Urothelium cell line (cell line): ENCODE data around the gene OR1J2.
"Not testable (repeated sequence)": the region's sequence is repeated elsewhere in the genome, so short reads cannot be mapped to it uniquely, and the experiment has no call there.

Experiments used
- DNase-seq: peaks from one replicate; pipeline ENCODE4 v3.0.0; 2011; ENCODE audit warnings: low spot score, mixed read lengths
- FAIRE-seq: peaks from 2 replicates; lab custom pipeline; 2011; peaks lifted over from hg19 to GRCh38; lab: Jason Lieb, UNC

The OR1J2 gene

GRCh38 chr9:122510502-122510901 lies at the start of gene OR1J2:
Gene OR1J2 (plus strand): TSS chr9:122510802. CDS start chr9:122510802, 0 bp downstream.
- DNase-seq (no peak), FAIRE-seq (no peak)

- DNase-seq (peak; percentile 64), FAIRE-seq (no peak)
These were observed 46.6 kb upstream of the OR1J2 start for GRCh38 chr9:122463828-122464632.

- FAIRE-seq: no peak
- DNase-seq: peak; percentile 72
These were observed 45.7 kb upstream of the OR1J2 start for GRCh38 chr9:122464633-122465567.

- FAIRE-seq (no peak), DNase-seq (no peak)
These were observed 44.1 kb upstream of the OR1J2 start for GRCh38 chr9:122466456-122466855.

GRCh38 chr9:122468735-122469134 lies 41.9 kb upstream of the OR1J2 start:
- DNase-seq (no peak), FAIRE-seq (no peak)

GRCh38 chr9:122474561-122474960 lies 36.0 kb upstream of the OR1J2 start:
- FAIRE-seq: no peak
- no peak for DNase-seq

- no peak for DNase-seq
These were observed 34.9 kb upstream of the OR1J2 start for GRCh38 chr9:122475717-122476116.

GRCh38 chr9:122477346-122477745 lies 33.3 kb upstream of the OR1J2 start:
- DNase-seq (no peak), FAIRE-seq (no peak)

More at GRCh38 chr9:122475717-122476116, 34.9 kb upstream of the OR1J2 start:
- no peak for FAIRE-seq

- no peak for FAIRE-seq
- DNase-seq: no peak
These were observed 32.8 kb upstream of the OR1J2 start, which contains the start of gene OR1J1 for GRCh38 chr9:122477826-122478225. Gene OR1J1 (minus strand): TSS chr9:122477926. CDS start chr9:122477926, 0 bp downstream.

GRCh38 chr9:122479062-122479461 lies 31.5 kb upstream of the OR1J2 start:
- no peak for DNase-seq
- FAIRE-seq: no peak

GRCh38 chr9:122498883-122499288 lies 11.7 kb upstream of the OR1J2 start:
- FAIRE-seq (no peak), DNase-seq (peak; percentile 19)

- FAIRE-seq: no peak
- DNase-seq: no peak
These were observed 3.6 kb upstream of the OR1J2 start for GRCh38 chr9:122506964-122507363.

- FAIRE-seq (no peak), DNase-seq (no peak)
These were observed 7.6 kb downstream of the OR1J2 start for GRCh38 chr9:122518226-122518625.

- DNase-seq: no peak
- FAIRE-seq: no peak
These were observed 8.2 kb downstream of the OR1J2 start, which contains the start of gene OR1J4 for GRCh38 chr9:122518841-122519240. Gene OR1J4 (plus strand): TSS chr9:122519141. CDS start chr9:122519141, 0 bp downstream.

- DNase-seq (no peak), FAIRE-seq (no peak)
These were observed 8.8 kb downstream of the OR1J2 start for GRCh38 chr9:122519376-122519775.

GRCh38 chr9:122526602-122527001 lies 16.0 kb downstream of the OR1J2 start:
- no peak for FAIRE-seq

GRCh38 chr9:122527193-122527592 lies 16.6 kb downstream of the OR1J2 start, which contains the start of gene OR1N1:
Gene OR1N1 (minus strand): TSS chr9:122527293. CDS start chr9:122527293, 0 bp downstream.
- DNase-seq: no peak
- no peak for FAIRE-seq

More at GRCh38 chr9:122526602-122527001, 16.0 kb downstream of the OR1J2 start:
- no peak for DNase-seq

- not testable (repeated sequence) for DNase-seq, FAIRE-seq
These were observed 20.6 kb downstream of the OR1J2 start for GRCh38 chr9:122531157-122531556.

GRCh38 chr9:122536134-122536533 lies 25.5 kb downstream of the OR1J2 start:
- no peak for DNase-seq
- FAIRE-seq: no peak

- not testable (repeated sequence) for FAIRE-seq, DNase-seq
These were observed 26.5 kb downstream of the OR1J2 start for GRCh38 chr9:122537066-122537465.

- no peak for FAIRE-seq
- no peak for DNase-seq
These were observed 28.2 kb downstream of the OR1J2 start for GRCh38 chr9:122538757-122539156.
